Liver (tissue), 9 donors: ENCODE measurements around the gene TMEM109. TPM values are rescaled to one million over a fixed set of nuclear protein-coding genes. Genes with fewer than 3 reads are reported as not detected.

Experiments used
- DNase-seq: peaks from one replicate; pipeline ENCODE4 v3.0.0-alpha.2; 2017; ENCODE audit warnings: low spot score
- H3K27ac ChIP-seq, 2 donors: one replicate each; pipeline ENCODE4 v1.7.0; 2013; ENCODE audit warnings: inconsistent platforms in 2 of 2, low read length in 2 of 2, control low read depth in 1 of 2, low read depth in 1 of 2, mild to moderate bottlenecking in 1 of 2
- H3K27me3 ChIP-seq, 4 donors: one replicate each; pipeline versions ENCODE4 v1.6.1 to v1.7.0; 2013; ENCODE audit warnings: low read length in 3 of 4, inconsistent platforms in 1 of 4, mild to moderate bottlenecking in 1 of 4, moderate library complexity in 1 of 4; ENCODE audit not compliant: control insufficient read depth in 4 of 4, insufficient read depth in 4 of 4
- H3K36me3 ChIP-seq, 4 donors: one replicate each; pipeline versions ENCODE4 v1.6.1 to v1.7.0; 2013; ENCODE audit warnings: low read length in 3 of 4, mild to moderate bottlenecking in 3 of 4, low read depth in 1 of 4, moderate library complexity in 1 of 4; ENCODE audit not compliant: control insufficient read depth in 4 of 4, insufficient read depth in 3 of 4
- H3K4me1 ChIP-seq, 4 donors: one replicate each; pipeline versions ENCODE4 v1.6.1 to v1.7.0; 2013; ENCODE audit warnings: low read length in 3 of 4, mild to moderate bottlenecking in 3 of 4, moderate library complexity in 1 of 4; ENCODE audit not compliant: control insufficient read depth in 4 of 4, insufficient read depth in 4 of 4
- H3K4me3 ChIP-seq, 3 donors: one replicate each; pipeline versions ENCODE4 v1.6.1 to v1.7.0; 2013; ENCODE audit warnings: low read length in 3 of 3, control low read depth in 1 of 3, low read depth in 1 of 3, mild to moderate bottlenecking in 1 of 3
- H3K9ac ChIP-seq, 2 donors: one replicate each; pipeline ENCODE4 v1.7.0; 2013; ENCODE audit warnings: low read length in 2 of 2, mild to moderate bottlenecking in 2 of 2, moderate library complexity in 2 of 2, control low read depth in 1 of 2, low read depth in 1 of 2
- H3K9me3 ChIP-seq, 4 donors: one replicate each; pipeline versions ENCODE4 v1.6.1 to v1.7.0; 2013; ENCODE audit warnings: low read length in 3 of 4; ENCODE audit not compliant: control insufficient read depth in 4 of 4
- ATF3 ChIP-seq: IDR thresholded peaks from 2 replicates; pipeline ENCODE4 v1.6.1; 2016; ENCODE audit warnings: antibody characterized with exemption
- CTCF ChIP-seq: fragments of 150-350 bp; IDR thresholded peaks from 2 replicates; pipeline ENCODE4 v1.5.1; 2017; ENCODE audit warnings: improper control_type of control experiment, low read depth, low read length; ENCODE audit not compliant: missing input control
- EGR1 ChIP-seq, 2 donors: IDR thresholded peaks; 2 replicates each; pipeline ENCODE4 v1.6.1; 2016 to 2018; ENCODE audit warnings: antibody characterized with exemption in 2 of 2, low read depth in 2 of 2
- FOXA1 ChIP-seq: IDR thresholded peaks from 2 replicates; pipeline ENCODE4 v1.6.1; 2016; ENCODE audit warnings: antibody characterized with exemption
- FOXA2 ChIP-seq: IDR thresholded peaks from 2 replicates; pipeline ENCODE4 v1.6.1; 2016; ENCODE audit warnings: antibody characterized with exemption
- GABPA ChIP-seq, 2 donors: IDR thresholded peaks in 1 of 2; conservative IDR thresholded peaks in 1 of 2; 2 replicates each; pipeline ENCODE4 v1.6.1; 2016; ENCODE audit warnings: antibody characterized with exemption in 2 of 2, mild to moderate bottlenecking in 1 of 2, moderate library complexity in 1 of 2
- HNF4A ChIP-seq, 2 donors: conservative IDR thresholded peaks; 2 replicates each; pipeline ENCODE4 v1.6.1; 2016; ENCODE audit warnings: antibody characterized with exemption in 2 of 2, mild to moderate bottlenecking in 2 of 2
- HNF4G ChIP-seq: IDR thresholded peaks from 2 replicates; pipeline ENCODE4 v1.6.1; 2016; ENCODE audit warnings: antibody characterized with exemption
- JUND ChIP-seq, 2 donors: IDR thresholded peaks; 2 replicates each; pipeline ENCODE4 v1.6.1; 2016; ENCODE audit warnings: antibody characterized with exemption in 2 of 2
- MAX ChIP-seq: IDR thresholded peaks from 2 replicates; pipeline ENCODE4 v1.6.1; 2016; ENCODE audit warnings: antibody characterized with exemption
- NR2F2 ChIP-seq: IDR thresholded peaks from 2 replicates; pipeline ENCODE4 v1.6.1; 2016; ENCODE audit warnings: antibody characterized with exemption
- RAD21 ChIP-seq, 2 donors: IDR thresholded peaks; 2 replicates each; pipeline ENCODE4 v1.6.1; 2016; ENCODE audit warnings: antibody characterized with exemption in 2 of 2, mild to moderate bottlenecking in 2 of 2
- REST ChIP-seq: IDR thresholded peaks from 2 replicates; pipeline ENCODE4 v1.6.1; 2016; ENCODE audit warnings: antibody characterized with exemption, mild to moderate bottlenecking
- RXRA ChIP-seq, 2 donors: IDR thresholded peaks; 2 replicates each; pipeline ENCODE4 v1.6.1; 2017 to 2018; ENCODE audit warnings: antibody characterized with exemption in 2 of 2, mild to moderate bottlenecking in 1 of 2
- SP1 ChIP-seq: IDR thresholded peaks from 2 replicates; pipeline ENCODE4 v1.6.1; 2018; ENCODE audit warnings: antibody characterized with exemption, mild to moderate bottlenecking
- TAF1 ChIP-seq: conservative IDR thresholded peaks from 2 replicates; pipeline ENCODE4 v1.6.1; 2016; ENCODE audit warnings: antibody characterized with exemption, mild to moderate bottlenecking
- YY1 ChIP-seq: IDR thresholded peaks from 2 replicates; pipeline ENCODE4 v1.6.1; 2016; ENCODE audit warnings: antibody characterized with exemption, mild to moderate bottlenecking
- ZBTB33 ChIP-seq: IDR thresholded peaks from 2 replicates; pipeline ENCODE4 v1.6.1; 2016; ENCODE audit warnings: antibody characterized with exemption
- WGBS: extraction: QIAGEN DNeasy Blood & Tissue Kit; methylation state at CpG from one replicate; pipeline ENCODE4 v1.1.7; 2013; 5-methylcytosine and 5-hydroxymethylcytosine counted together
- polyA plus RNA-seq, 2 donors: library from polyadenylated mRNA; stranded (reverse) in 1 of 2; unstranded in 1 of 2; fragments of 200-250 nt in 1 of 2; fragments of >200 nt in 1 of 2; fragmentation: Nextera tagmentation in 1 of 2; extraction: Ambion mirVana in 1 of 2; gene quantifications; one replicate each; pipeline versions ENCODE4 v1.2.1 to v1.2.3, GENCODE V29; 2013 to 2015
- total RNA-seq, 2 donors: library from RNA; depleted of rRNA; stranded (reverse); fragments of >200 nt; gene quantifications; one replicate each; pipeline ENCODE4 v1.2.3, GENCODE V29; 2014
- donor health status: healthy.
- donor health status: healthy.
- donor health status: healthy.
- donor health status: healthy.
- donor health status: healthy.

TMEM109 gene
- total and polyA plus RNA-seq, 4 donors = 20.6 to 40.3 (median 30.6) TPM

- H3K4me1 ChIP-seq = no peaks in the 10 kb centered on the region
- H3K4me3 ChIP-seq = no peak overlapping the region
- no peak overlapping the region for H3K27ac ChIP-seq
- H3K9ac ChIP-seq = no peak overlapping the region
- 92% methylated on average over 27 of the region's 27 CpGs for WGBS
- H3K9me3 ChIP-seq = no peaks in the 10 kb centered on the region
- H3K27me3 ChIP-seq = no peaks in the 10 kb centered on the region
- TF ChIP-seq HNF4A (conservative IDR thresholded peaks at IDR 0.05) (no peak), ZBTB33 (no peak), JUND (IDR thresholded peaks at IDR 0.05) (no peak), MAX (no peak), HNF4G (no peak), CTCF (no peak), ATF3 (no peak), RXRA (IDR thresholded peaks at IDR 0.05) (no peak), SP1 (no peak), RAD21 (IDR thresholded peaks at IDR 0.05) (no peak), REST (no peak), NR2F2 (no peak), FOXA2 (no peak), GABPA (IDR thresholded peaks at IDR 0.05 in 1 of 2, conservative IDR thresholded peaks at IDR 0.05 in 1 of 2) (no peak), TAF1 (no peak), EGR1 (IDR thresholded peaks at IDR 0.05; ENCODE audit: low read depth in 2 of 2) (no peak), YY1 (no peak), FOXA1 (no peak)
- peaks cover 2 to 21% (median 7%) of the 10 kb centered on the region in 4 donors for H3K36me3 ChIP-seq
- no peak for DNase-seq
Observed at GRCh38 chr11:60935676-60936442, 21.9 kb downstream of the TMEM109 start.
